ENCODE data around the gene NEDD4L.

The NEDD4L gene

DNA sequence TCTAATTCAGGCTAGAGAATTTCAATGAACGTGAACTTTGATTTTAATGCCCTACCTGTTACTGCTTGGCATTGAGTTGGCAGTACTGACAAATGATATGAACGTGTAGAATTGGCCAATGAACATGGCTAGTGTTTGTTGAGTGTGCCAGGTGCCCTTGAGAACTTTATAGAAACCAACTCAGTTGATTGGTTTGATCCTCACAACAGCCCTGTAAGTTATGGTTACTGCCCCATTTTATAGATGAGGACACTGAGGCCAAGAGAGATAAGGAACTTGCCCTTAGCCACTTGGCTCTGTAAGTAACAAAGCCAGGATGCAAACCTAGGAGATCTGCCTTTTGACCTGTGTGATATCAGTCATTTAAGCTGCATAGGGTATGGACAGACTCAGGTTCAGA, 275.7 kb downstream of the NEDD4L start (continued):
- TF ChIP-seq ZNF433 (tag by site-specific recombination; IDR thresholded peaks at IDR 0.05; ENCODE audit: low read depth) (no peak), ZFP41 (tag by site-specific recombination; IDR thresholded peaks at IDR 0.05; ENCODE audit: borderline replicate concordance) (no peak), SETDB1 (IDR thresholded peaks at IDR 0.05; ENCODE audit: insufficient read length, low read length) (no peak), OVOL3 (tag by site-specific recombination; IDR thresholded peaks at IDR 0.05) (no peak), ZNF132 (tag by site-specific recombination; IDR thresholded peaks at IDR 0.05; ENCODE audit: borderline replicate concordance) (no peak)
- TF ChIP-seq, protein P1, sequence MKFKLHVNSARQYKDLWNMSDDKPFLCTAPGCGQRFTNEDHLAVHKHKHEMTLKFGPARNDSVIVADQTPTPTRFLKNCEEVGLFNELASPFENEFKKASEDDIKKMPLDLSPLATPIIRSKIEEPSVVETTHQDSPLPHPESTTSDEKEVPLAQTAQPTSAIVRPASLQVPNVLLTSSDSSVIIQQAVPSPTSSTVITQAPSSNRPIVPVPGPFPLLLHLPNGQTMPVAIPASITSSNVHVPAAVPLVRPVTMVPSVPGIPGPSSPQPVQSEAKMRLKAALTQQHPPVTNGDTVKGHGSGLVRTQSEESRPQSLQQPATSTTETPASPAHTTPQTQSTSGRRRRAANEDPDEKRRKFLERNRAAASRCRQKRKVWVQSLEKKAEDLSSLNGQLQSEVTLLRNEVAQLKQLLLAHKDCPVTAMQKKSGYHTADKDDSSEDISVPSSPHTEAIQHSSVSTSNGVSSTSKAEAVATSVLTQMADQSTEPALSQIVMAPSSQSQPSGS (tag by site-specific recombination; IDR thresholded peaks at IDR 0.05; ENCODE audit: low read depth) = no peak

DNA sequence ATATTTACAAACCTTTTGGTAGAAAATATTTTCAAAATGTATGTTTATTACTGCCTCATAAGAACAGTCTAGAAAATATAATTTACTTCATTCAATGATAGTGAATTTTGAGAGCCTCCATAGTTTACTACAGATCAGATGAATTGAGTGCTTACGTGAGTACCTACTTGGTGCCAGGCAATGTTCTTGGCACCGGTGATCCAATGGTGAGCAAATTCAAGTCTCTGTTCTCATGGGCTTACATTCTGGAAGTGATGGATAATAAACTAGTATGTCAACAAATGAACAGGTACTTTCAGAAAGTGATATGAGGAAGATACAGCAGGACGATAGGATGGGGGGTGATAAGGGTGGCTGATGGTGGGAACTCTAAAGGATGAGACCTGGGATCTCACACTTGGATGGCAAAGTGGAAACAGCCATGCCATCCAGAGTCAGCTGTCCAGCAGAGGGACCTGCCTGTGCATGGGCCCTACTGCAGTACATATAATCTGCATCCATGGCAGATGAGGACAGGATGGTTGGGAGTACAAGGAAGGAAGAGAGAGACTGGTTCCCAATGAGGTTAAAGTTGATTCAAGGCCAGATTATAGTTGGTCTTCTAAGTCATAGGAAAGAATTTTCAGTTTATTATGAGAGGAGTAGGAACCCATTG, 277.0 kb downstream of the NEDD4L start:
- no peak overlapping the region for H3K27ac ChIP-seq (ENCODE audit: extremely low read depth, low read depth, low read length)
- ChIA-PET POLR2A (interaction anchor here (0.6 to 1.2 kb wide), 2 partner anchors 18 to 100 kb away, joined by 4 read pairs; no protein-coding TSS in a partner anchor), CTCF (interaction anchor here (0.6 to 1.8 kb wide), 19 partner anchors 10 to 316 kb away, joined by 3 to 17 read pairs (median 6); no protein-coding TSS in a partner anchor)
- peaks cover 0 to 9% of the 10 kb centered on the region in 2 experiments; a peak in 2 of 3 replicates for H3K36me3 ChIP-seq (ENCODE audit: control insufficient read depth in 2 of 2, insufficient read depth in 1 of 2, low read length in 2 of 2)
- peaks cover 24% of the 10 kb centered on the region for H3K4me1 ChIP-seq (ENCODE audit: control insufficient read depth, insufficient read depth, low read length)
- H3K4me3 ChIP-seq (ENCODE audit: low read depth, low read length) = no peak overlapping the region
- TF ChIP-seq, protein P2, sequence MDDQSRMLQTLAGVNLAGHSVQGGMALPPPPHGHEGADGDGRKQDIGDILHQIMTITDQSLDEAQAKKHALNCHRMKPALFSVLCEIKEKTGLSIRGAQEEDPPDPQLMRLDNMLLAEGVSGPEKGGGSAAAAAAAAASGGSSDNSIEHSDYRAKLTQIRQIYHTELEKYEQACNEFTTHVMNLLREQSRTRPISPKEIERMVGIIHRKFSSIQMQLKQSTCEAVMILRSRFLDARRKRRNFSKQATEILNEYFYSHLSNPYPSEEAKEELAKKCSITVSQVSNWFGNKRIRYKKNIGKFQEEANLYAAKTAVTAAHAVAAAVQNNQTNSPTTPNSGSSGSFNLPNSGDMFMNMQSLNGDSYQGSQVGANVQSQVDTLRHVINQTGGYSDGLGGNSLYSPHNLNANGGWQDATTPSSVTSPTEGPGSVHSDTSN (CRISPR knock-in tag; IDR thresholded peaks at IDR 0.05) = no peak
- TF ChIP-seq ZSCAN16 (tag by site-specific recombination; IDR thresholded peaks at IDR 0.05) = no peak
- TF ChIP-seq, protein P3, sequence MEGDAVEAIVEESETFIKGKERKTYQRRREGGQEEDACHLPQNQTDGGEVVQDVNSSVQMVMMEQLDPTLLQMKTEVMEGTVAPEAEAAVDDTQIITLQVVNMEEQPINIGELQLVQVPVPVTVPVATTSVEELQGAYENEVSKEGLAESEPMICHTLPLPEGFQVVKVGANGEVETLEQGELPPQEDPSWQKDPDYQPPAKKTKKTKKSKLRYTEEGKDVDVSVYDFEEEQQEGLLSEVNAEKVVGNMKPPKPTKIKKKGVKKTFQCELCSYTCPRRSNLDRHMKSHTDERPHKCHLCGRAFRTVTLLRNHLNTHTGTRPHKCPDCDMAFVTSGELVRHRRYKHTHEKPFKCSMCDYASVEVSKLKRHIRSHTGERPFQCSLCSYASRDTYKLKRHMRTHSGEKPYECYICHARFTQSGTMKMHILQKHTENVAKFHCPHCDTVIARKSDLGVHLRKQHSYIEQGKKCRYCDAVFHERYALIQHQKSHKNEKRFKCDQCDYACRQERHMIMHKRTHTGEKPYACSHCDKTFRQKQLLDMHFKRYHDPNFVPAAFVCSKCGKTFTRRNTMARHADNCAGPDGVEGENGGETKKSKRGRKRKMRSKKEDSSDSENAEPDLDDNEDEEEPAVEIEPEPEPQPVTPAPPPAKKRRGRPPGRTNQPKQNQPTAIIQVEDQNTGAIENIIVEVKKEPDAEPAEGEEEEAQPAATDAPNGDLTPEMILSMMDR (tag by site-specific recombination; IDR thresholded peaks at IDR 0.05) = peak; percentile 42; the same call in 1 of the 2 replicates
- no peak for TF ChIP-seq GLI2 (tag by site-specific recombination; IDR thresholded peaks at IDR 0.05; ENCODE audit: borderline replicate concordance, low read depth)
- TF ChIP-seq, protein P4, sequence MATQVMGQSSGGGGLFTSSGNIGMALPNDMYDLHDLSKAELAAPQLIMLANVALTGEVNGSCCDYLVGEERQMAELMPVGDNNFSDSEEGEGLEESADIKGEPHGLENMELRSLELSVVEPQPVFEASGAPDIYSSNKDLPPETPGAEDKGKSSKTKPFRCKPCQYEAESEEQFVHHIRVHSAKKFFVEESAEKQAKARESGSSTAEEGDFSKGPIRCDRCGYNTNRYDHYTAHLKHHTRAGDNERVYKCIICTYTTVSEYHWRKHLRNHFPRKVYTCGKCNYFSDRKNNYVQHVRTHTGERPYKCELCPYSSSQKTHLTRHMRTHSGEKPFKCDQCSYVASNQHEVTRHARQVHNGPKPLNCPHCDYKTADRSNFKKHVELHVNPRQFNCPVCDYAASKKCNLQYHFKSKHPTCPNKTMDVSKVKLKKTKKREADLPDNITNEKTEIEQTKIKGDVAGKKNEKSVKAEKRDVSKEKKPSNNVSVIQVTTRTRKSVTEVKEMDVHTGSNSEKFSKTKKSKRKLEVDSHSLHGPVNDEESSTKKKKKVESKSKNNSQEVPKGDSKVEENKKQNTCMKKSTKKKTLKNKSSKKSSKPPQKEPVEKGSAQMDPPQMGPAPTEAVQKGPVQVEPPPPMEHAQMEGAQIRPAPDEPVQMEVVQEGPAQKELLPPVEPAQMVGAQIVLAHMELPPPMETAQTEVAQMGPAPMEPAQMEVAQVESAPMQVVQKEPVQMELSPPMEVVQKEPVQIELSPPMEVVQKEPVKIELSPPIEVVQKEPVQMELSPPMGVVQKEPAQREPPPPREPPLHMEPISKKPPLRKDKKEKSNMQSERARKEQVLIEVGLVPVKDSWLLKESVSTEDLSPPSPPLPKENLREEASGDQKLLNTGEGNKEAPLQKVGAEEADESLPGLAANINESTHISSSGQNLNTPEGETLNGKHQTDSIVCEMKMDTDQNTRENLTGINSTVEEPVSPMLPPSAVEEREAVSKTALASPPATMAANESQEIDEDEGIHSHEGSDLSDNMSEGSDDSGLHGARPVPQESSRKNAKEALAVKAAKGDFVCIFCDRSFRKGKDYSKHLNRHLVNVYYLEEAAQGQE (tag by site-specific recombination; IDR thresholded peaks at IDR 0.05) = peak; percentile 43; the same call in 1 of the 2 replicates
- no peaks in the 10 kb centered on the region for H3K9me3 ChIP-seq (ENCODE audit: control insufficient read depth, insufficient read depth, low read depth, low read length)

DNA sequence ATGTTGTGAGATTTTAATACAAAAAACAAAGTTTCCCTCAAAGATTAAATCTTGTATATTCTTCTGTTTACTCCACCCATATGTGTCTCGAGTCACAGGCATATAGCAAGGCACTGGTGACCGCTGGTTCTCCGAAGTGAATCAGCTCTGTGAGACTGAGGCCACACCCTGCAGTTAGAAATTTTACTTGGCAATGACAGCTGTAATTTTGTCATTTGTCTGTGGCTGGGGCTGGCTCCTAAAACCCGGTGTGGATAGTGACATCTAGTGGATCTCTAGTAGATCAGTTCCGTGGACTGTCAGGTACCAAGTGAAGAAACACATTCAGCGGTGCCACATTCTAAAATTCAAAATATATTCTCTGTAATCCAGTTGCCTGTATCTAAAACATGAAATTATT, 278.0 kb downstream of the NEDD4L start:
- no peak overlapping the region for H3K4me3 ChIP-seq (ENCODE audit: low read depth, low read length)
- no peak overlapping the region for H3K27ac ChIP-seq (ENCODE audit: extremely low read depth, low read depth, low read length)
- H3K9me3 ChIP-seq (ENCODE audit: control insufficient read depth, insufficient read depth, low read depth, low read length) = no peaks in the 10 kb centered on the region
- peaks cover 0 to 9% of the 10 kb centered on the region in 2 experiments; a peak in 2 of 3 replicates for H3K36me3 ChIP-seq (ENCODE audit: control insufficient read depth in 2 of 2, insufficient read depth in 1 of 2, low read length in 2 of 2)
- peaks cover 18% of the 10 kb centered on the region for H3K4me1 ChIP-seq (ENCODE audit: control insufficient read depth, insufficient read depth, low read length)
- ChIA-PET CTCF (interaction anchor here (0.5 to 1.8 kb wide), 37 partner anchors 9 to 317 kb away, joined by 3 to 17 read pairs (median 4); no protein-coding TSS in a partner anchor), POLR2A (interaction anchor here (0.6 to 1.2 kb wide), 3 partner anchors 17 to 170 kb away, joined by 3 to 4 read pairs (median 4); no protein-coding TSS in a partner anchor)
- TF ChIP-seq ZNF221 (tag by site-specific recombination; IDR thresholded peaks at IDR 0.05; ENCODE audit: borderline replicate concordance) (no peak), ZIC2 (tag by site-specific recombination; IDR thresholded peaks at IDR 0.05) (no peak), ZNF175 (tag by site-specific recombination; IDR thresholded peaks at IDR 0.05) (no peak), ZXDB (tag by site-specific recombination; IDR thresholded peaks at IDR 0.05) (no peak), KLF1 (tag by site-specific recombination; IDR thresholded peaks at IDR 0.05) (no peak), ZNF394 (tag by site-specific recombination; IDR thresholded peaks at IDR 0.05; ENCODE audit: borderline replicate concordance) (no peak), ZNF624 (tag by site-specific recombination; IDR thresholded peaks at IDR 0.05) (no peak), ZNF133 (tag by site-specific recombination; IDR thresholded peaks at IDR 0.05) (no peak), ZNF223 (tag by site-specific recombination; IDR thresholded peaks at IDR 0.05) (no peak)
- TF ChIP-seq, protein P5, sequence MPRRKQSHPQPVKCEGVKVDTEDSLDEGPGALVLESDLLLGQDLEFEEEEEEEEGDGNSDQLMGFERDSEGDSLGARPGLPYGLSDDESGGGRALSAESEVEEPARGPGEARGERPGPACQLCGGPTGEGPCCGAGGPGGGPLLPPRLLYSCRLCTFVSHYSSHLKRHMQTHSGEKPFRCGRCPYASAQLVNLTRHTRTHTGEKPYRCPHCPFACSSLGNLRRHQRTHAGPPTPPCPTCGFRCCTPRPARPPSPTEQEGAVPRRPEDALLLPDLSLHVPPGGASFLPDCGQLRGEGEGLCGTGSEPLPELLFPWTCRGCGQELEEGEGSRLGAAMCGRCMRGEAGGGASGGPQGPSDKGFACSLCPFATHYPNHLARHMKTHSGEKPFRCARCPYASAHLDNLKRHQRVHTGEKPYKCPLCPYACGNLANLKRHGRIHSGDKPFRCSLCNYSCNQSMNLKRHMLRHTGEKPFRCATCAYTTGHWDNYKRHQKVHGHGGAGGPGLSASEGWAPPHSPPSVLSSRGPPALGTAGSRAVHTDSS (tag by site-specific recombination; IDR thresholded peaks at IDR 0.05) = no peak
